Raji (cell line): ENCODE results near the gene PRKACA.

Experiments used
- POLR2A ChIP-seq: IDR thresholded peaks from 2 replicates; pipeline ENCODE4 v1.6.1; 2011; ENCODE audit warnings: low read depth, low read length, control low read depth; ENCODE audit not compliant: insufficient read depth

PRKACA gene

DNA sequence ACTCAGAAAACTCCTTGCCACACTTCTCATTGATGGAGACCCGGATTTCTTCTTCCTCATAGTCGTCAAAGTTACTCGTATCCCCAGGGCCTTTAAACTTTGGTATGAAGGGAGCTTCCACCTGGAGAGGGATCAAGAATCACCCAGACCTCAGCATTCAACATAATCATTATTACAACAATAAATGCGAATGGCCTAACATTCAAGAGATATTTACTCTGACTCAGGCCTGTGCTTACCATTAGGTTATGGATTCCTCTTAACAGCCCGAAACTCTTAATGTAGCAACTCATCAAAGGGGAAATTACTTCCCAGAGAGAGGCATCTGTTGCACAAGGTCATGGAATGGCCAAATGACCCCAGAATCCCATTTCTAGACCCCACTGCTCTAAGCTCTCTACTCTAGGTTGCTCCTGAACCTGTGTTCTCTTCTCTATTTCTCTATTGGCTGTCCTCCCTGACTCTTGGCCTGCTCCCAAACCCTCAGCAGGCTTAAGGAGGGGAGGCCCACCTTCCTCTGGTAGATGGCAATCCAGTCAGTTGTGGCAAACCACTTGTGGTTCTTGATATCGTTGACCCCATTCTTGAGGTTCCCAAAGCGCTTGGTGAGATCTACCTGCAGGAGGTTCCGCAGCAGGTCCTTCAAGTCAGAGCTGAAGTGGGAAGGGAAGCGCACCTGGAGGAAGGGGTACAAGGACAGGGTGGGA is 24.3 kb downstream of the PRKACA start:
- TF ChIP-seq POLR2A: no peak

DNA sequence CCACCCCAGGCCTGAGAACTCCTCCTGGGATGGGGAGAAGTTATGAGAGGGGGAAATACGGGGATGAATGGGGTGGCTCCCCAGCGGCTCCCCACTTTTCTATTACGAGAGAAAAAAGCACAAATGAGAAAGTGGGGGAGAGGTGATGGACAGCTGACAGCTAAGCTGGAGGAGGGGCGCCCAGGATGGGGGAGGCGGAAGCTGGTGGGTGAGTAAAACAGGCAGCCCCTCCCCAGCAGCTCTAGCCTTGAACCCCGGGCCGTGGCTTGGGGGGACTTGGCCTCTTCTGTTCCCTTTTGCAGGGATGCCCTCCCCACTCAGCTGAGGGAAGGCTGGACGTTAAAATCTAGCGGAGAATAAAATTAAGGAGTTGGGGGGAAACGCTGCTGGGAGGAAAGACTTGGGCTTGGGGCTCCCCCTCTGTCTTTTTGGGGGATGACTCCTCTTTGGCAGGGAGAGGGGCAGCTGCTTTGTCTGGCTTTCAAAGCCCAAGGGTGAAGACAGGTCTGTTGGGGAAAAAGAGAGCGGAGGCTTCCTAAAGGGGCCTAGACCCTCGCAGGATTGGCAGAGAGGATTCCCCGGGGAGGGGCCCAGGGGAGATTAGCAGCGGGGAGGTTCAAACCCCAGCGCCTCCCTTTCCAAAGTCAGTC is 25.6 kb downstream of the PRKACA start:
- peak; percentile 8; the same call in 1 of the 2 replicates for TF ChIP-seq POLR2A

DNA sequence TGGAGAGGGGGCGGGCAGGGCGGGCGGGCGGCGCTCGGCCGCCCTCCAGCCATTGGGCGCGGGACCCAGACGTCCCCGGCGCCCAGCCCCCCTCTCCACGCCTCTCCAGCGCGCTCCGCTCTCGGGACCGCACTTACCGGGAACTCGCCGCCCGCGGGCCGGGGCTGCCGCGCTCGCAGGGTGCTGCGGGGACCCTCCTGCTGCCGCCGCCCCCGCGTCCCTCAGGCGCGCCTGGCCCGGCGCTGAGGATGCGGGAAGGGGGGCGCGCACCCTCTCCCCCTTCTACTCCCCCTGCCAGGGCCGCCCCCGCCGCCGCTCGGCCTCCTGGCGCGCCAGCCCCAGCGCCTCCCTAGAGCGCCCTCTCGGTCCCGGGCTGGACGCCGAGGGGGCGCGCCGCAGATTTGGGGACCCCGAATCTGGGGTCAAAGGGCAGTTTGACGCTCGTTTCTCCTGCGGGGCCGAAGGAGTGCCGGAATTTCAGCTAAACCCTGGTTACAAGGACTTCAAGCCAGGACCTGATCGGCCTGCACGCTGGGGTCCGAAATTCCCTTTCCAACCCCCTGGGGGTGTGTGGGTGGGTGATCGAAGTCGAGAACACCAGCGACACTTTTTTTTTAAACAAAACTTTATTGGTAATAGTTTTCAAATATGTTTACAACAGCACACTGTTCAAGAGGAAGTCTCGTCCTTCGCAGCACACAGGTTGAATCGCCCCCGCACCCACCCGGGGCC is 26.3 kb downstream of the PRKACA start:
- TF ChIP-seq POLR2A: peak; percentile 72

DNA sequence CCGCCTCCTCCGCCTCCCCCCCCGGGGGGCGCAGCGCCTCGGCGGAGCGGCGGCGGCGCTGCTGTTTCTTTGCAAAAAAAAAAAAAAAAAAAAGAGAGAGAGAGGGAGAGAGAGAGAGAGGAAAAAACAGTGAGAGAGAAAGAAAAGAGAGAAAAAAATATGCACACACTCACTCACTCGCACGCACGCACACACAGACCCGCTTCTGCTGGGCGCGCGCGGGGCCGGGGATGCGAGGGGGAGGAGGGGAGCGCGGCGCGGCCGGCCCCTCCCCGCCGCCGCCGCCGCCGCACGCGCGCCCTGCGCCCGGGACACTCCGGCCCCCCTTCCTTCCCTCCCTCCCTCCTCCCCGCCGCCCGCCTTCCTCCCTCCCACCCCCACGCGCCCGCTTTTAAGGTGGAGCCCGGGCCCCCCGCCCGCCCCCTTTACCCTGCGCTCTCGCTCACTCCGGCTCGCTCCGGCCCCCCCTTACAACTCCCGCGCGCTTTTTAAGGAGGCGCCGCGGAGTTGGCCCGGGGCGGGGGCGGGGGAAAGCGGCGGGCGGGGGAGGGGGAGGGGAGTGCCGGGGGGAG is 27.0 kb downstream of the PRKACA start, which contains the start of gene SAMD1:
SAMD1 (minus strand) TSS at position 243 of the 572 bp plus-strand sequence.
- TF ChIP-seq POLR2A: no peak

DNA sequence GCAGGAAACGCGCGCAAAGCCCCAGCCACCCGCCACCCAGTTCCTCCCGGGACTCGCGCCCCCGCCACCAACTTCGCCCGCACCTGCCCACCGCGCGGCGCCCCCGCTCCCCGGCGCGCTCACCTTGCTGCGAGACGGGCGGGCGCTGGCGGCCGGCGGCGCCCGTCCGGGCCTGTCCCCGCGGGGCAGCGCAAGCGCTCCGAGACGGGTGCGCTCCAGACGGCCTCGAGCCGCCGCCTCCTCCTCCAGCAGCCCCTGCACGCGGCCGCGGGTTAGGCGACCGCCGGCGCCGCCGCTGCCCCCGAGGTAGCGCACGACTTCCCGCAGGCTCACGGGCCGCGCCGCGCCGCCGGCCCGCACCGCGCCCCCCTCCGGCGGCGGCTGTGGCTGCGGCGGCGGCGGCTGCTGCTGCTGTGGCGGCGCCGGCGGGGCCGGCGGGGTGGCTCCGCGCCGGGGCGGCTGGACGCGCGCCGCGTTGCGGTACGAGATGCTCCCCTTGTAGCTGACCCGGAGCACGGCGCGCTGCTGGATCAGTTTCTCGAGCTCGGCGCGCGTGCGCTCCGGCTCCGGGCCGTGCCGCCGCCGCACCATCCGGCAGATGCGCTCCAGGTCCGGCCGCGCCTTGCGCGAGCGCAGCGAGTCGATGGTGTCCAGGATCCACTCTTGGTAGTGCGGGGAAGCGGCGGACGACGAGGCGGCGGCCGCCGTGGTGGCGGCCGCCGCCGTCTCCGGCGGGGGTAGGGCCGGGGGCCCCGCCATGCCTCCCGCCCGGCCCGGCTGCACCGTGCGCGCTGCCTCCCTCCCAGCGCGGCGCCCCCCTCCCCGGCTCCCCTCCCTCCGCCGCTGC is 27.7 kb downstream of the PRKACA start:
- TF ChIP-seq POLR2A: no peak

DNA sequence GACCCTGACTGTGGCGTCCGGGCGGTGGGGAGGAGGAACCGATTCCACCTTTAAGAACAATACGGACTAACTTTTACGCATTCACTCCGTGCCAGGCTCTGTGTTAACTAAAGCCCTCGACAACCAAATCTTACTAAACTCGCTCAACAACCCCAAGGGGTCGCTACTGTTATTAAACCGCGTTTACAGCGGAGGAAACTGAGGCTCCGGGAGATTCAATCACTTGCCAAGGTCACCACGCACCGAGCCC is 28.2 kb downstream of the PRKACA start:
- TF ChIP-seq POLR2A: no peak

DNA sequence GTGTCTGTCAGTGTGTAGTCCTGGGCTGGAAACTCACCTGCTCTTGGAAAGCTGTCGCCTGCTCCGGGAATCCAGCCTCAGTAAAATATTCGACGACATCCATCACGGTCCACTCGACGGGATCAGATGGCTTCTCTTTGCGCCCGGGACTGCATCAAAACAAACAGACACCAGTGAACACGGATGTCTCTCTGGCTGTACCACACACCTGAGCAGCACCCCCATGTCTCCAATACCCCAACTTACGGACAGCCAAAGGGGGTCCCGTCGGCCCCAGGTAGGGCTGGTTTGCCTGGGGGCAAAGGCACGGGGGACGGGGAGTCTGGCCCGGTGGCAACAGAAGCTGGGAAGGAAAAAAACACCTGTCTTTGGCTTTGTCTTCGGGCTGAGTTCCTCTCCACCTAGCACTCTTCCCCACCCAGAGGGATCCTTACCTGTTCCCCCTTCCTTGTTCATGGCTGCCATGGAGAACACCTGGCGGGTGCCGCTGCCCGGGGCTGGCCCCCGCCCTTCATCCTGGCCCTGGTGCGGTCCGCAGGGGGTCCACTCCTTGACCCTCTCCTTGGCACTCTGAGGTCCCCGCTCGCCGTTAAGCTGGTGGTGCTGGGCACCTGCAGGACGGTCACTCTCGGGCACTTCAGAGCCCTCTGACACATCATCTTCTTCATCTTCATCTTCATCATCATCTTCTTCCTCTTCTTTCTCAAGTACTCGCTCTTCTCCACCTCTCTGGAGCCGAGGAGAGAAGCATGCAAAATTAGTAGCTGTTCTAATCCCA is 28.7 kb downstream of the PRKACA start:
- TF ChIP-seq POLR2A: no peak; the same call in 1 of the 2 replicates

DNA sequence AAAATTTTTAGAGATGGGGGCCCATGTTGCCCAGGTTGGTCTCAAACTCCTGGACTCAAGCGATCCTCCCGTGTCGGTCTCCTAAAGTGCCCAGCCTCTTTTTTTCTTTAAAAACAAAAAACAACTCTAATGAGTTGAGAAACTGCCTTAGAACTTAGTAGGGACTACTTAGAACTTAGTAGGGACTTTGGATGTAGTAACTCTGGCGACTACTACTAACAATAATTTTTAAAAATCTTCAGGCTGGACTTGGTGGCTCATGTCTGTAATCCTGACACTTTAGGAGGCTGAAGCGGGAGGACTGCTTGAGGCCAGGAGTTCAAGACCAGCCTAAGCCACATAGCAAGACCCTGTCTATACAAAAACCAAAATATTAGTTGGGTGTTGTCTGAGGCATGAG is 31.5 kb downstream of the PRKACA start:
- no peak for TF ChIP-seq POLR2A

DNA sequence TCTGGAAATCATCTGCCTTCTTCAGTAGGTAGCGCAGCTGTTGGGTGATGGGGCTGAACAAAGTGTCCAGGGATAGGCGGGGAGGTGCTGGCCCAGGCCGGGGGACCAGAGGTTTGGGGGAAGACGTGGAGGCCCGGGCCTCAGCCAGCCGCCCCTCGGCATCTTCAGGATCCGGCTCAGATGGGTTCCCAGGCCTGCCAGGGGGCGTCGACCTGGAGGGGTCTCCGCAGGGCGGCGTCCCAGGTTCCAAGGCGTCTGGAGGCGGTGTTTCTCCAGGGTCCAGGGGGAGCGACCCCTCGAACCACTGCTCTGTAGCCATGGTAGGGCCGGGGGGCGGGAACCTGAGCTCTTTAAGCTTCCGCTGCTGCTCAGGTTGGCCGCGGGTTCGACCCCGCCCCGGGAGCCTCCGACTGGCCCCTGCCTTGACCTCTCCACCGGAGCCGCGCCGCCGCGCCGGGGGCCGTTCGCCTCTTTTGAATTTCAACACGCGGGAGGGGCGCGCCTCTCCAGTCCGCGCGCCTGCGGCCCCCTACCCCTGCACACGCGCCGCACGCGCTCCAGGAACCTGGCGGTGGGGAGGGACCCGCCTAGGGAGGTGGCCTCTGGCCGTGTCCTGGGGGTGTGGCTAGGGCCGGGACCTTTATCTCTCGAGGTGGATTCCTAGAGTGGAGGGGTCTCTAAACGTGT is 32.1 kb downstream of the PRKACA start, which contains the start of gene C19orf67:
C19orf67 (minus strand) TSS at position 475 of the 687 bp plus-strand sequence; CDS start at position 319, 156 bp downstream.
- TF ChIP-seq POLR2A: no peak

DNA sequence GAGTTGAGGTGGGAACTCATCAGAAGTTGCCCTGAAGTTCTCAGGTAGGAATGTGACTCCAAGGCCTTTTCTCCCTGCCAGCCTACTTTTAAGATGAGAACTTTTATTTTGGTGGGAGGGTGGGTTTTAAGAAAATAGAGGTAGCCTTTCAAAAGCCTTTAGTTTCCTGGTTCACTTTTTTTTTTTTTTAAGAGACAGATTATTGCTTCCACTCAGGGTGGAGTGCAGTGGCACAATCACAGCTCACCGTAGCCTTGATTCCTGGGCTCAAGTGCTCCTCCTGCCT is 34.9 kb downstream of the PRKACA start:
- no peak for TF ChIP-seq POLR2A

DNA sequence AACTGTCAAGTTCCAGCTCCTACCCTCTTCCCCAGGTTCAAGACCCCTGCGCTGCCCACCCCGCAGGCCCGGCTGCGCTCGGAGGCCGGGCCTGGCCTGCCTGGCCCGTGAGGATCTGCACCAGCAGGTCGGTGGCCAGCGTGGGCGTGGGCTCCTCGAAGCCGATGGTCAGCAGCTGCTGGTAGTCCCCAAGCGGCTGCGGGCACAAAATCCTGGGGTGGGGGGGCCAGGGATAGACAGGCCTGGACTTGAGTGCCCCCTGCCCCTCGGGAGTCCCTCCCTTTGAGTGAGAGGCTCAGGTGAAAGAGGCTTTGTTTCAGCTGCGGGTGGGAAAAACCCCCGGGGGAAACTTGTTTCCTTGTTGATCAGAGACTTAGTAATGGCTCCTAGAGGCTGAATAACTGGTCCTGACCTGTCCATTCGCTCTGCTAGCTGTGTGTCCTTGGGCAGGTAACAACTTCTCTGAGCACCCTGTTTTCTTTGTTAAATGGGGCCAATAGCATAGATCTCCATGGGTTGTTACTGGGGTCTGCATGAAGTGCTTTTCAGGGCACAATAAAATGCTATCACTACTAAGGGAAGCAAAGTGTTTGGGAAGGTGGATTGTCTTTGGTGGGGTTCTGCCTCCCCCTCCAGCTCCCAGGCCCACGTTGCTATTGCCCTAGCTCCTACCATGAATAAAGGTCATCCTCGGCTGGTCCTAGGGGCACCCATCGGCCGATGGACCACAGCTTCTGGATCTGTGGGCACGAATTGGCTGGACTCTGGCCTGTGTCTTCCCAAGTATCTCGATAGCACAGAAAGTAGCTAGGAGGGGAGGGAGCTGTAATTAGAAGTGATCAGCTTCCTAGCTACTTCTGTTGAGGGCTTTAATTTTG is 35.5 kb downstream of the PRKACA start:
- TF ChIP-seq POLR2A: no peak

DNA sequence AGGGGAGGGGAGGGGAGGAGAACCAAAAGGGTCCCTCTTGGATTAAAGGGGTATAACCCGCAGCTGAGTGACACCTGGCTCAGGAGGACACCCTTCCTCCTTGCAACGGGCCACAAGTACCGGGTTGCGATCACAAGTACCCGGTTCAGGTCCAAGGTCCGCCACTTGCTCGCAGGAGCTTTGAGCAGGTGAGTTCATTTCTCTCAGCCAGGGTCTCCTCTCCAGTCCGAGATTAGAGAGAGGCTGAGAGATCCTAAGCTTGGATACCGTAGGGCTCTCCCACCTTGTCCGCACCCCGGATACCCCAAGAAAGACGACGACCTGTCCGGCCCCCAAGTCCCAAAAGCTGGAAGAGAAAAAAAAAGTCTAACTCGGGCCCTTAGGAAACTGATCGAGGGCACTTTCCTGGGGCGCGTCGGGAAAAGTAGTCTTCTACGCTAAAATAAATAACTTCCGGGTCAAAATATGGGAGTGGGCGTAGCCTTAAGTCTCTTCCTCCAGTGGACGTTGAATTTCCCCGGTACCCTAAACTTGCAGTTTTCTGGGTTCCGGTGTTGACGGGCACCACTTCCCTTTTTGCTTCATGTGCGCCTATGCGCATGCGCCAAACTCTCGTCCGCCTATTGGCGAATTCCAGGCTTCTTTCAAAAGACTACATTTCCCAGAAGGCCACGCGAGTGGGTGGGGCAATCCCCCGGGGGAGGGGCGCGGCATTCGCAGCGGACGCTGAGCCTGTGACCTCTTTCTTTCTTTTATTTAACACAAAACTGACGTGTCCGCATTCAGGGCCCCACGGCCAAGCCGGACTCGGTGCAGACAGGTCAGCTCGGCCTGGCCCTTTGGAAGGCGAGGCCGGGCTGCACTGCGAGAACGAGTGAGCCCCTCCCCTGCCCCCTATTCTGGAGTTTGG is 36.4 kb downstream of the PRKACA start:
- TF ChIP-seq POLR2A: peak; percentile 54; the same call in 1 of the 2 replicates

DNA sequence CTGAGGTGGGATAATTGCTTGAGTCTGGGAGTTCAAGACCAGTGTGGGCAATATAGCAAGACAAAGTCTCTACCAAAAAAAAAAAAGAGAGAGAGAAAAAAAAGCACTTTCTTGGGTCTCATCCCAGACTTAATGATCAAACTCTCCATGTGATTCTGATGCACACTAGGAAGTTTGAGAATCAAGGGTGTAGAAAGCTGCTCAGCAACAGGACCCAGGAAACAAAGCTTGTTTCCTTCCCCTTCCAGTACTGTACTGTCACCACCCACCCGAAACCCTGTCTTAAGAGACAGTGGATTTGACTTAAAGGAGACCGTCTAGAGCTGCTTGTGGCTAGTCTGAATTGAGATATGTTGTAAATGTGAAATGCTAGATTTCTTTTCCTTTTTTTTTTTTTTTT is 39.2 kb downstream of the PRKACA start:
- TF ChIP-seq POLR2A: no peak
